Measurements from ENCODE around the gene ZFYVE21.

ZFYVE21 gene

DNA sequence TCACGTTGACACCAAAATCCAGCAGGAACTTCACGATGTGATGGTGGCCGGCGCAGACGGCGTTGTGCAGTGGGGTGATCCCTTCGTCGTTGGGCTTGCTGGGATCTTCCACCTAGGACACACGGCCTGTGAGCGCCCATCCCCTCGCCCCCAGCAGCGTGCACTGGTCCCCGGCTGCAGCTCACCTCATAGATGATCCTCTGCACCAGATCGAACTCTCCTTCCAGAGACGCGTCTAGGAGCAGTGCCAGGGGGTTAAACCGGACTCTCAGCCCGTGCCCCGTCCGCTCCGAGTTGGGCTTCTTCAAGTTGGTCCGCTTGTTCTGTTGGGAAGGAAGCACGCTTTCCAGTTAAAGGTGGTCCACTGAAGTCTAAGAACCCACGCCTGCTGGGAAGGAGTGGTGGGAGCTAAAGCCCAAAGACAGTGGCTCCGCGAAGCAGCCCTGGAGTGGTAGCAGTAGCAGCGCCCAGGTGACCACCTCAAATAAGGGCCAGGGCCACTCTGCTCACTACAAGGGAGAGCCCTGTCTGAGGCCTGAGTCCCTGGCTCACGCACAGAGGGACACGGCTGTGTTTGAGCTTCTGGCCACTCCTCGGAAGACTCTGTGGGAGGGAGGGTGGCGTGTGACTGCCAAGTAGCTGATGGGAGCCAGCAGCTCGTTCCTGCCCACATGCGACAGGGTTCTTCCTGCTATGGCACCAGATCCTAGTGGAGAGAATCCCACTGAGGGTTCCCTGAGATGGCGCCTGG is 23.3 kb downstream of the ZFYVE21 start:
- no peak for DNase-seq (ENCODE audit: low read depth)
- no peak overlapping the region for H3K4me3 ChIP-seq (ENCODE audit: low read depth, low read length)
- TF ChIP-seq, protein P1, sequence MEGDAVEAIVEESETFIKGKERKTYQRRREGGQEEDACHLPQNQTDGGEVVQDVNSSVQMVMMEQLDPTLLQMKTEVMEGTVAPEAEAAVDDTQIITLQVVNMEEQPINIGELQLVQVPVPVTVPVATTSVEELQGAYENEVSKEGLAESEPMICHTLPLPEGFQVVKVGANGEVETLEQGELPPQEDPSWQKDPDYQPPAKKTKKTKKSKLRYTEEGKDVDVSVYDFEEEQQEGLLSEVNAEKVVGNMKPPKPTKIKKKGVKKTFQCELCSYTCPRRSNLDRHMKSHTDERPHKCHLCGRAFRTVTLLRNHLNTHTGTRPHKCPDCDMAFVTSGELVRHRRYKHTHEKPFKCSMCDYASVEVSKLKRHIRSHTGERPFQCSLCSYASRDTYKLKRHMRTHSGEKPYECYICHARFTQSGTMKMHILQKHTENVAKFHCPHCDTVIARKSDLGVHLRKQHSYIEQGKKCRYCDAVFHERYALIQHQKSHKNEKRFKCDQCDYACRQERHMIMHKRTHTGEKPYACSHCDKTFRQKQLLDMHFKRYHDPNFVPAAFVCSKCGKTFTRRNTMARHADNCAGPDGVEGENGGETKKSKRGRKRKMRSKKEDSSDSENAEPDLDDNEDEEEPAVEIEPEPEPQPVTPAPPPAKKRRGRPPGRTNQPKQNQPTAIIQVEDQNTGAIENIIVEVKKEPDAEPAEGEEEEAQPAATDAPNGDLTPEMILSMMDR (IDR thresholded peaks at IDR 0.05; ENCODE audit: control insufficient read depth, extremely low read depth, insufficient read depth) = no peak

DNA sequence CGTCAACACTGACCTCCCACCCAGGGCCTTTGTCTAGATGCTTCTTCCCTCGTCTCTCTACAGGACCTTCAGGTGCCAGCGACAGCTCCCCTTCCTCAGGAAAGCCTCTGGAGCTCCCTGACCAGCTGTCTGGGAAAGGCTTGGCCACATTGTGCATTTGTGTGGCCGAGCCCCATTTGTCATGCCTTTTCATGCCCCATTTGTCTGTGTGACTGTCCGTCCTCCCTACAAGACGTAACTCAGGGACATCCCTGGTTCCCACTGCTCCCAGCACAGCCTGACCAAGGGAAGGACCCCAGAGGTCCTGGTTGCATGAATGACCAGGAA is 23.8 kb downstream of the ZFYVE21 start:
- no peak overlapping the region for H3K4me3 ChIP-seq (ENCODE audit: low read depth, low read length)
- no peak for DNase-seq (ENCODE audit: low read depth)
- TF ChIP-seq, protein P1 (IDR thresholded peaks at IDR 0.05; ENCODE audit: control insufficient read depth, extremely low read depth, insufficient read depth) = no peak

DNA sequence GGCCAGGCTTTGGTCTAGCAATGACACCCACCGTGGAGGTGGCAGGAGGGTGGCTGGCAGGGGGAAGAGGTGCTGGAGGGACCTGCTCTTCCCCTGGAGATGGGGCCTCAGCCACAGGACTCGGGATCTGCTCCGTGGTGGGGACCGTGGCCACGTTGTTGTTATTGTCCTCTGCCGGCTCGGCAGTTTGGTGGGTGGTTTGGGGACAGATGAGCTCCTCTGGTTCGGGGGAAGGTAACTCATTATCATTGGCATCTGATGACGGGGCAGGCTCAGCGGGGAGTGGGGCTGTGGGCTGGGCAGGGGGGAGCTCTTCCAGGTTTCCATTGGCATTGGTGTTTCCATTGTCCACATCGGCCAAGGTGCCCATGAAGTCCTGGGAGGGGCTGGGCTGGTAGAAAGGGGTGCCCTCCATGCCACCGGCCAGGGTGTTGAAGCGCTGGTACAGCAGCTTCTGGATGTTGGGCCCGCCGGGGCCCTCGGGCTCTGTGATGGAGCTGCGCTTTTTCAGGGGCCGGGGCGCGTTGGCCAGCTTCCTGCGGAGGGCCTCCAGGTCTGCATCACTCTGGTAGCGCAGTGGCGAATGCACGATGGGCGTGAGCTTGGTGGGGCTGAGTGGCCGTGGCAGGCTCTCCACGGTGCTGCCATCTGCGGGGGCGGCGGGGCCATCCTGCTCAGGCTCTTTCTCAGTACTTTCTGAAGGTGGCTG is 24.3 kb downstream of the ZFYVE21 start:
- TF ChIP-seq, protein P1 (IDR thresholded peaks at IDR 0.05; ENCODE audit: control insufficient read depth, extremely low read depth, insufficient read depth) = no peak
- H3K4me3 ChIP-seq (ENCODE audit: low read depth, low read length) = no peak overlapping the region
- DNase-seq (ENCODE audit: low read depth) = no peak

DNA sequence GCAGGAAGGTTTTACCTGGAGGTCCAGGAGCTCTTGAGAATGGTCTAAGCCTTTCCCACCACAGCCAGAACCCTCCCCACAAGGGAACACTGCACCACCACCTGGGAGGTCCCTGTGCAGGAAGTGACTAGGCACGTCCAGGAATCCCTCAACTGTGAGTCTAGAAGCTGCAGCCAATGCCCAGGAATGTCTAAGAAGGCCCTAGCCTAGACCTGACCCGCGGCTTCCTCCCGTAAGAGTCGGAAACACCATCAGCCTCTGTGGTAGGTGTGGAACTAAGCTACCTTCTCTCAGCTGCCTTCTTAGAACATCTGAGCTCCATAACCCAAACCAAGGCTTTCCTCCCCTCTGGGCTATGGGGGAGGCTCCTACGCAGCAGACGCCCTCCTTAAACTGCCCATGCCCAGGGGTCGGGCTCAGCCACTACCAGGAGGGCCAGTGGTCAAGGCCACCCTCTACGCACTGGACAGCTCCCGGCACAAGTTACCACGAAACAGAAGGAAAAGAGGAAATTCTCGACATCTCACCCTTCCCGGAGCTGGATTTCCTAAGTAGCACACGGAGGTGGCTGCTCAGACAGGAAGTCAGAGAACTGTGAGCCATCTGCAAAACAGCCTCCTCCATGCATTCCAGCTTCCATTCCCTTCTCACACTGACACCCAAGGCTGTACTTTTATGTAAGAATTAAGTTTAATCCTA is 25.5 kb downstream of the ZFYVE21 start:
- TF ChIP-seq, protein P1 (IDR thresholded peaks at IDR 0.05; ENCODE audit: control insufficient read depth, extremely low read depth, insufficient read depth) = no peak
- no peak overlapping the region for H3K4me3 ChIP-seq (ENCODE audit: low read depth, low read length)
- DNase-seq (ENCODE audit: low read depth) = no peak

DNA sequence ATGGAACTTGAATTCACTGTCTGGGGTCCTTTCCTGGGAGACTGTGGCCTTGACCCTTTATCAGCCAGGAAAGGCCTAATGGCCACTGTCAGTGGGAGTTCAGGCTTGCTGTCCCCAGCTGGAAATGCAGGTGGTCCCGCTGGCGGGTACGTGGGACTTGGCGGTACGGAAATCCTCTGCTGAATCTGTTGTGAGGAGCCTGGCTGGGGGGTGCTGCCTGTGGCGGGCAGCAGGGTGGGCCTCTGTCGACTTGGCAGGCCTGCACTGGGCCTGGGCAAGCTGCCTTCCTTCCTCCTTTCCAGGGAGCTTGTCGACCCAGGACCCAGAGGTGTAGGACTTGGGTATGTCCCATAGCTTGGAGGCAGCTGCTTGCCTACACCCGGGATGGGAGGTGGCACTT is 26.3 kb downstream of the ZFYVE21 start:
- TF ChIP-seq, protein P1 (IDR thresholded peaks at IDR 0.05; ENCODE audit: control insufficient read depth, extremely low read depth, insufficient read depth) = no peak
- DNase-seq (ENCODE audit: low read depth) = no peak
- H3K4me3 ChIP-seq (ENCODE audit: low read depth, low read length) = no peak overlapping the region

DNA sequence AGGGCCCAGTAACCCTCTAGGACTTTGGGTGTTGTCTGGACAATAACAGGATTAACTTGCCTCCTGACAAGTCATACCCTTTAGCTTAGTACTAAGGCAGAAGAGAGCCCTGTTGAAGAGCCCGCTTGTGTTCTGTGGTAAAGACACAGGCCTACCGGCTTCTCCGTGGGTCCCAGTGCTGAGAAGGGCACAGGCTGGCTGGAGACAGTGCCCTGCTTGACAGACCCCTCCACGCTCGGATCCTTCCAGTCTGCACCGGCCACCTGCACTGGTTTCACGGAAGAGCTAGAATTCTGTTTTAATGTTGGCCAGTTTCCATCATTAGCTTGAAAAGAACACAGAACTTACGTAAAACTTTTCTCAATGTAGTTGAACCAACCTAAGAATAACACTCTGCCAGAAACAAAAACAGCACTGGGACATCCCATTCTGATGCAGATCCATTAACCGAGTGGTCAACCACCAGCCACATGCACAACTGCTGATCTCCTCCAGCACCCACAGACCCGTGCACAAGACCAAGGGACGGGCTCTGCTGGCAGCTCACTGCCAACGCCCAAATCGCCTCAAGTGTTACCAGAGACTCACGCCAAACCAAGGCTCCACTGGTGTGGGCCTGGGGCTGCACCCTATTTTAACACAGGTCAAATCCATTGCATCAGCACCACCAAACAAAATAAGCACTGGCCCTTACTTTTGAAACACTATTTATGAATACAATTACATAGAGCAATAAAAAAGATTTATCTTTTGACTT is 27.1 kb downstream of the ZFYVE21 start:
- no peak for DNase-seq (ENCODE audit: low read depth)
- H3K4me3 ChIP-seq (ENCODE audit: low read depth, low read length) = no peak overlapping the region
- TF ChIP-seq, protein P1 (IDR thresholded peaks at IDR 0.05; ENCODE audit: control insufficient read depth, extremely low read depth, insufficient read depth) = no peak
